GM12878 (cell line): ENCODE measurements around the gene ESRRG.
"Not testable (repeated sequence)": the region's sequence is repeated elsewhere in the genome, so short reads cannot be mapped to it uniquely, and the experiment has no call there.

ENCODE experiments used
- TCF7 ChIP-seq: IDR thresholded peaks from 2 replicates; pipeline ENCODE4 v1.6.1; 2014; ENCODE audit warnings: antibody characterized with exemption, borderline replicate concordance
- ZNF274 ChIP-seq: IDR thresholded peaks from one replicate; pipeline ENCODE4 v1.8.0; 2011; ENCODE audit not compliant: insufficient read length, insufficient read depth

DNA sequence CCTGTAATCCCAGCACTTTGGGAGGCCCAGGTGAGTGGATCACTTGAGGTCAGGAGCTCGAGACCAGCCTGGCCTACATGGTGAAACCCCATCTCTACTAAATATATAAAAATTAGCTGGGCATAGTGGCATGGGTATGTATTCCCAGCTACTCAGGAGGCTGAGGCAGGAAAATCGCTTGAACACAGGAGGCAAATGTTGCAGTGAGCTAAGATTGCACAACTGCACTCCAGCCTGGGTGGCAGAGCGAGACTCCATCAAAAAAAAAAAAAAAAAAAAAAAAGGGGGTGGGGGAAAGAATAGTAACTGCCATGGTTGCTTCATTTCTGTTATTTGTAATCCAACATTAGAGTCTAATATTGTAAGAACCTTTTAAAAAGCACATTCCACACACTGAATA lies 193.4 kb downstream of the ESRRG start:
- TF ChIP-seq ZNF274, TCF7: not testable (repeated sequence)
